KBM-7 (cell line): ENCODE measurements around the gene CDH23.

ENCODE experiments used
- DNase-seq: peaks from one replicate; pipeline ENCODE4 v3.0.0-alpha.2; 2015
- in situ Hi-C: fragments of 300-500 bp; cut with MboI; formaldehyde crosslinking; loops from 2 replicates; pipeline ENCODE4 v1.14.3; 2020; ENCODE audit warnings: low sequenced_read_pairs, low pct_unique_long_range_greater_than_20kb, mixed read lengths

The CDH23 gene

DNA sequence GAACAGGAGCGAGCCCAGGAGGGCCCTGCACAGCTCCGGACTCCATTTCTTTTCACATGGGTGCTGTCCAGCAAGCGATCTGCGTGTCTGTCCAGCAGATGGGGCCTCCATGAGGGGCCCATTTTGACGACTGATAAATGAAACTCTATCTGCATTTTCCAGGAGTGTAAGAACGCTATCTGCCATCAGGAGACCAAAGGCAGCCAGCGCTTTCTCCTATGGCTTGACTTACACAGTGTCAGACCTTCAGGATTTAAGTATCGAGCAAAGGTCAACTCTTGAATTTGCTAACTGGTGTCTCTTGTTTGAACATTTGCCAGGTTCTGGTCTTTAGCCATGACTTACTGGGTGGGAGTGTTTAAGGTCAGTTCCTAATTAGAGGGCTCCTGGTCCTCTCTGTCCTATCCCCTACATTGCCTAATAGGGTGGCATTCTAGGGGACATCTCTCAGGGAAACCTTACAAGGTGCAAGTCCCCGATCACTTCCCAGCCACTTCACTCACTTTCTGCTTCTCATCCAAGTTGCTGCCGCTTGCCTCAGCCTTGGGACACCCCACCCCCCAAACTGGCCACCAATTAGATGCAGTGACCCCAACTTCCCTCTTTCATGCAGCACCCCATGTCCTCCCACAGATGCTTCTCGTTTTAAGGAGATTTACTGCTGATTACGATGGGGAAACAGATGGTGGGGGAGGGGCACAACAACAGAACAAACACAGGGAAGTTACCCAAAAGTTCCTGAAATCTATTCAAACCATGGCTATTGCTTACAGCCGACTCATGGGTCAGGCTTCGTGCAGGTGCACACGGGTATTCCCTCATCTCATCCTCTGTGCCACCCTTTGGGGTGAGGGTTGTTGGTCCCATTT, 356.6 kb downstream of the CDH23 start:
- in situ Hi-C loops = no loop called here
- DNase-seq = peak; percentile 95

DNA sequence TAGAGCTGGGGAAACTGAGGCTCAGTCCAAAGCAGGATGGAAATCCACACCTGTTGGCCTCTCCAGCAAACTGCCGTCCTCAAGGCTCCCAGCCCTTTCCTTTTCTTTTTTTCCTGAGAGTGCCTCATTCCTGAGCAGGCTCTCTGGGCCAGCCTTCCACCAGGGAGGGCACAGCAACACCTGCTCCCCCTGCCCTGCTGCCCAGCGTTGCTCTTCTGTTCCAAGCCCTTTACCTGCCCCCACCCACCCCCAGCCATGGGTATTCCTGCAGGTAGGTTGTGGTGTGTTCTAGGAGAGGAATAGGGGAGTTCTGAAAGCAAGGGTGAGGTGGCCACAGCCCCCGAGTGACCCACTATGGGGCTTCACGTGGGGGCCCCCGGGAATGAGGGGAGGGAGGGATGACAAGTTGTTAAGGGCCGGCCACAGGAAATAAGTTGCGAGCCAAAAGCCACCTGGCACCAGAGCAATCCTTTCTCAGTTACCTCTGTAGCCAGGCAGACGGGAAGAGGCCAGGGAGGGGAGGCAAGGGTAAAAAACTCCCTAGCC, 357.3 kb downstream of the CDH23 start:
- in situ Hi-C loops = no loop called here
- no peak for DNase-seq

DNA sequence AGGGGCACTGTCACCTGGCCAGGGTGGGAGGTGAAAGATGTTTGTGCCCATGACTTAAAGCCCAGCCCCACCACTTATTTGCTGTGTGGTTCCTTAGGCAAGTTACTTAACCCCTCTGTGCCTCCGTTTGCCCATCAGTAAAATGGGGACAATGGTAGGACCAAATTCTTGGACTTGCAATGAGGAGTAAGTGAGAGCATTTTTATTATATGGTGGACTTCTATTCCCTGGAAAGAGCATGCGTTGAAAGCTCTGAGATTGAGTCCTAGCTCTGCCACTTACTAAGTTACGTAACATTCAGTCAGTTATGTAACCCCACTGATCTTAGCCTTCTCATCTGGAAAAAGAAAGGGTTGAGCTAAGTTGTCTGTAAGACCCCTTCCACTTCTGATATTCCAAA, 357.8 kb downstream of the CDH23 start:
- in situ Hi-C loops = no loop called here
- DNase-seq = no peak

DNA sequence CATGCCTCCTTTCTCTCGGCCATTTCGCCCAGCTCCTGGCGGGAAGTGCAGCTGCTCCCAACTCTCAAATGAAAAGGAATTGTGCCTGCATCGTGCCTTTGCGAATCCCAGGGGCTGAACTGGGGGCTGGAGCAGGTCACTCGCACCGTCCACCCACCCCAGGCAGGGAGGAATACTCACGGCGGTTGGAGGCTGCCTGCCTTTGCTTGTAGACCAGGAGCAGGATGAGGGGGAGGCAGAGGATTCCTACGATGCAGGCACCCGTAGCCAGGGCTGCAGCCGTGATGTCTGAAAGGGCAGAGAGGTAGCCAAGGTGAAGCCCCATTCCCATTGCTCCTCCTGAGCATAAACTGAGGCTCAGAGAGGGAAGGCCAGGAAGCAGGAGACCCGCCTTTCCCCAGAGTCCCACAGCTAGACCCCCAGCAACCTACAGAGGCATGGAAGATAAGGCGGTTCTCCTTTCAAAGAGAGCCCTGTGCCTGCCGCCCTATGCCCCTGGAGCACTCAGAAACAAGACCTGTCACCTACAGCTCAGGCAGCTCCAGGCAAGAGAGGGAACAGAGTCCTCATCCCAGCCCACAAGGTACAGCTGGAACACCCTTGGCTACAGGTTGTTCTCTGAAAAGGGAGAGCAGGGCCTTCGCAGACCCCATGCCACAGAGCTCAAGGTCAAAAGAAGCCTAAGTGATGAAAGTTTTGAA, 358.6 kb downstream of the CDH23 start:
- no peak for DNase-seq
- in situ Hi-C loops = no loop called here

DNA sequence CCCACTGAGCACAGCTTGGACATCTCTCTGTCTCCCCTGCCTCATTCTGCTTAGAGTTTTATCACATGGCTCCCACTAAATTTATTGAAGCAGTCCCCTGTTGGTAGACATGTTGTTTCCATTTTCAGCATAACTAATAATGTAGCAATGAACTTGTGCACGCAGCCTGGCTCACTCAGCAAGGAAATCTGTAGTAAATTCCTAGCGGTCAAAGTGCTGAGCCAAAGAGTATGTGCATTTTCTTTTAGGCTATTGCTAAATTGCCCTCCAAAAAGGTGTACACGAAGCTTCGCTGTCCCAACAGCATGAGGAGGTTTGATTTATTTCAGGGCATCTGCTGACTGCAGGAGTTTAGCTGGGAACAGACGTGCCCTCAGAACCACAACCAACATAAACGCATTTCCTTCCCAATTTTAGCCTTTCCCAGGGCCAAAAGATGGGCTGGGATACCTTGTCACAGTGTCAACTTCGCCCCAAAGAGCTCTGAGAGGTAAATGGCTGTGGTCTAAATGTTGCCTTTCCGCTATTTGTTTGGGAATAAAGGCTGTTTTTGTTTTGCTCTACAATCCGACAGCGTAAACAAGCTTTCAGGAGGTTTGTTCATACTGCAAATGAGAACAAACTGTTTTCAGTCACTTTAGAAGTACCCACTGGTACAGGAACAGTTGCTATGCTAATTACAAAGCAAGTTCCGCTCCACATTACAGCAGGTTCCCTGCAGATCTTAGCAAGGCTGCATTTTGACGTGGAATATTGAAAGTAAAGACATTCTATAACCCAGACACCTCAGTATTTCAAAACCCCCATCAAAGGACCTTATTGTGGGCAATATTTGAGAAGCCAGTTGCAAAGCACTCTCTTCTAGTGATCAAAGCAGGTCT, 359.8 kb downstream of the CDH23 start:
- in situ Hi-C loops = no loop called here
- DNase-seq = no peak

DNA sequence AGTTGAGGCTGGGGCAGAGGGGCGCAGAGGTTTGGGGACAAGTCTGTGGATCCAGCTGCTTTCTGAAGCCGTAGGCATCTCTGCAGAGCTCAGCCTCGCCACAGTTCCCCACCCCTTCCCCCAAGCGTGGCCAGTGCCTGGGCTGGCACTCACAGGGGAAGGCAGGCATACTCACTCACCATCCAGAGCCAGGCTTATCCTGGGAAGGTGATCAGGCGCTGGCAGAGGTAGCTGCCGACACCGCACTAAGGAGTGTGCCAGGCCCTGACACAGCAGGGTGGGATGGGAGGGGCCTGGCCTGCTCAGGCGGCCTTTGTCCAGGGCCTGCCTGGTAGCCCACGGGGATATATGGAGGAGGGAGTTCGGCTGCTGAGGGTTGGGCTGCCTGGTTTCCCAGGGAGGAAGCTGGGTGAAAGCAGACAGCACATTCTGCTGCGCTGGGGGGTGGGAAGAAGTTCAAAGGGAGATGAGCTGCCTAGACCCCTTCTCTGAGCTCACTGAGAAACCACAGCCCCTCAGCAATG, 360.7 kb downstream of the CDH23 start:
- in situ Hi-C loops = no loop called here
- DNase-seq = no peak

DNA sequence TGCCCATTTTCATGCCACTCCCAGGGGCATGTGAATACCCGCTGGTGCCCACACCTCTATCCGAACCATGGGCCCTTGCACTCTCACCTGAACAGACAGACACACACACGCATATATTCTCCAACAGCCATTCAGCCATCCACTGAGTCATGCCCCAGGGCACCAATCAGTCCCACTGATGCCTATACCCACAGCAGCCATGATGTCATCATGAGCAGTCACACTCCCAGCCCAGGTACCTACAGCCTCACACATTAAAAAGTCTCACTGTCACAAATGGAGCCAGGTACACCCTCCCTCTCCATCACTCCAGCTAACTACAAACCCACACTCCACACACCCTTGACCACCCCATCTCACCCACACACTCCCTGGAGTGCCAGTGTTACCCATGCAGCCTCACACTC, 364.4 kb downstream of the CDH23 start:
- in situ Hi-C loops = no loop called here

DNA sequence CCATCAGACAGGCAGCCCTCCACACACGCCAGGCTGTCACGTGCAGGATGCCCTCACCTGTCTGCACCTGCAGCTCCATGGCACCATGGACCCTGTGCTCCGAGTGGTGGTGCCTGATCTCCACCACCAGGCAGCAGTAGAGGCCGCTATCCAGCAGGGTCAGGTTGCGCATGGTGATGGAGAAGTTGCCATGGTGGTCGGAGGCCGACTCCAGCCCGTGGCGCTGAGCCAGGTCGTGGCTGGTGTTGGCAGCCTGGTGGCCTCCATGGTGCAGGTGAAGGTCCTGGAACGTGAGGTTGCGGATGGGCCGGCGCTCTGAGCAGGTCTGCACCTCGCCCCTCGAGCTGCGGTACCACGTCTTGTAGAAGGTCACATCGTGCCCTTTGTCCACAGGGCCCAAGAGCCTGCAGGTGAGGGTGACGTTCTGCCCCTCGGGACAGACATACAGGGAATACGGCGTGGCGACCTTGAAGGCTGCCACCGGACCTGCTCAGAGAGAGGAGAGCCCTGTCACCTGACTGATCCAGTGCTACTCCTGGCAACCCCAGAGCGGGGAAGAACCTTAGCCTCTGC, 364.9 kb downstream of the CDH23 start:
- DNase-seq = no peak
- in situ Hi-C loops = no loop called here

More for the DNA sequence above, 364.4 kb downstream of the CDH23 start:
- DNase-seq = no peak

DNA sequence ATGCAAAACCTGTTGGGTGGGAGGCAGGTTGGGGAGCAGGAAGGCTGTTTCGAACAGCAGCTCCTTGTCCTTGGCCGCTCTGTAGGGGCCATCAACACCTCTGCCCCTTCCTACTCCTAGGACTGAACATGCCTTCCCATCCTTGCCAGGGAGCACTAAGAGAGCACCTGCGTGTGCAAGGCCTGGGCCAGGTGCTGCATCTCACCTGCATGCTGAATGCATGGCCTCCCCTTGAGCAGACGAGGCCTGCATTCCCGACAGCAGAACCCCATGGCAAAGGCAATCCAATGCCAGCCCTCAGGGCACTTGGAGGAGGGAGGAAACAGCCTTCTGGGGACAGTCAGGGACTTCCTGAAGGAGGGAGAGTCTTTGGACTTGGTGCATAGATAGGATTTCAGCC, 365.6 kb downstream of the CDH23 start:
- in situ Hi-C loops = no loop called here
- DNase-seq = no peak

DNA sequence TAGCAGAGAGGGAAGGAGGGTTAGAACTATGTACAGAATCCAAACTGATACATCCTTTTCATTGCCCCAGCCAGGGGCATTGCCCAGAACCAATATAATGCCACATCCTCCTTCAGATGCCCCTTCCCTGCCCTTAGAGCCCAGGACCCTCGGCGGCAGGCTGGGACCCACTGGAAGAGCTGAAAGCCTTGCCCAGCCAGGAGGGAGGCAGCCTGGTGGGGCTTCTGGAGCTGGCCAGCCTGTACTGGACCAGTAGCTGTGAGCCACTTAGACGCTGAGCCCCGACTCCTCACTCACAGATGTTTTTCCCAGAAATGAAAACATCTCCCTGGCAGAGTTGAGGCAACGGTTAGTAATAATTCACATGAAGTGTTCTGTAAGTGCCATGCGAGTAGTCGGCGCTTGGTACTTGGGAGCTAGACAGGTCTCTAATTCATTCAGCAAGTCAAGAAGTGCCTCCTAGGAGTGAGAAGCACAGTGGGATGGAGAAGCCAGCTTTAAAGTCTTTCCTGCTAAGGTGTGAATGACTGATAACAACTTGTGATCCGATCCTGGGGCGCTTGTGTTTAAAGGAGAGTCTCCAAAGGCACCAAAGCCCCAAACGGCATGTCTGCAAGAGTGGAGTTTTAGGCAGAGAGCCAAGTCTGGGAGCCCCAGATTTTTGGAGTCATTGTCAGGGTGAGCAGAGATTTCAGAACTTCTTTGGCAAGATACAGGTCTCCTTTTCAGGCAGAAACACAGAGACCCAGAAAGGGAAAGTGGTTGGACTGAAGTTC, 366.8 kb downstream of the CDH23 start:
- in situ Hi-C loops = no loop called here
- DNase-seq = no peak

DNA sequence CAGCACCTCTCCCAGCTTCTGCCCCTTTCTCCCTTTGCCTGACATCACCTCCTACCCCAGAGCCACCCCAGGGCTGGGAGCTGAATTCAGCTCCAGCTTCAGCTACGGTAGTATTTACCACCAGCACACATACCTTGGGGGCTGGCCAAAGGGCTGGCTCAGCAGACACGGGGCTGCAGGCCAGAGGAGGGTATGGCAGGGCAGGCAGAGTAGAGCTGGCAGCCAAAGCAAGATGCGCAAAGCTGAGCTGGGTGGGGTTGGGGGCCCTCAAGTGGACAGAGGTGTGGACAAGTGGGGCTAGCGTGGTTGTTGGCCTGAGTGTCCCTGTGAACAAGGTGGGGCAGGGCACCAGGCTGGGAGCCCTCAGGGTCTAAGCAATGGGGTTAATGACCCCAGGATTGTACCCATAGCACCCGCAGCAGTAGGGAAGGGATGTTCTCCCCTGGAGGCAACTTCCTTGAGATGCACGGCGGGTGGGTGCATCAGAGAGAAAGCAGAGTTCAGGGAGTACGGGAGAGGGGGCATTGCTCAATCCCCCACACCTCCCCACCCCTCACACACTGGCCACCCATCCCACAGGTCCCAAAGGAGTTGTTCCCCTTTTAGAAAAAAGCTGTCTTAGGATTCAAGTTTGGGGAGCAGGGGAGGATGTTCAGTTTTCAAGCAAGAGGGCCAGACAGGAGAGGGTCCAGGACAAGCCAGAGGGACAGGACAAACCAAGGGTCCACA, 368.6 kb downstream of the CDH23 start:
- in situ Hi-C loops = no loop called here
- DNase-seq = no peak

DNA sequence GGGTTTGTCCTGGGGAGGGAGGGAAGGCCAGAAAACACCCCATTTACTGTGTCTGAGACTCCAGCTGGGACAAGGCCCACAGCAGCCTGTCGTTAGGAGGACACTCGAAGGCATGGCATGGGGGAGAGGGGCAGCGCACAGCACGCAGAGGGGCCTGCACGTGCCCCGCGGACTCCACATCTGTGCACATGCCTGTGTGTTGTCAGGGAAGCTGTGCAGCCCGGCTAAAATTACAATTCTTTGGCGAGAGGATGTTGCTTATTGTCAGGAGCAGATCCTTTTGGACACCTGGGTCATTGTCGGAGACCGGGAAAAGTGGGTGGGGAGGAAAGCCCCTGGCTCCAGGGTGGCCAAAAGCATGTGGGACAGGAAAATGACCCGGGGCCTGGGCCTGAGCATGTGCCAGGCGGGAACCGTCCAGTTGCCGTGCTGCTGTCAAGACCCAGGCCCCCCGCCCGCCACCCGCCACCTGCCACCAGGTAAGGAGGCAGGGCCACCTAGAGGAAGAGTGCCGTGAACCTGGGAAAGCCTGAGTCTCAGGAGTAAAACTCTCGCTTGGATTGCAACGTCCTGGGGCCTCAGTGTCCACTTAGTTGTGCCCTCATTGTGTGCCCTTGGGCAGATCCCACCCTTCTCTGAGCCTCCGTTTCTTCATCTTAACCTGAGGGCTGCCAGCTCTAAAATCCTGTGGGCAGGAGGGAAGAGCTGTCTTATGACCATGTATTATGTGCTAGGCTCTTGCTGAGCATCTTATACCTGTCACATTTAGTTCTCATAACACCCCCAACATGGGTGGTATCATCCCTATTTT, 369.4 kb downstream of the CDH23 start:
- in situ Hi-C loops = no loop called here
- DNase-seq = no peak

DNA sequence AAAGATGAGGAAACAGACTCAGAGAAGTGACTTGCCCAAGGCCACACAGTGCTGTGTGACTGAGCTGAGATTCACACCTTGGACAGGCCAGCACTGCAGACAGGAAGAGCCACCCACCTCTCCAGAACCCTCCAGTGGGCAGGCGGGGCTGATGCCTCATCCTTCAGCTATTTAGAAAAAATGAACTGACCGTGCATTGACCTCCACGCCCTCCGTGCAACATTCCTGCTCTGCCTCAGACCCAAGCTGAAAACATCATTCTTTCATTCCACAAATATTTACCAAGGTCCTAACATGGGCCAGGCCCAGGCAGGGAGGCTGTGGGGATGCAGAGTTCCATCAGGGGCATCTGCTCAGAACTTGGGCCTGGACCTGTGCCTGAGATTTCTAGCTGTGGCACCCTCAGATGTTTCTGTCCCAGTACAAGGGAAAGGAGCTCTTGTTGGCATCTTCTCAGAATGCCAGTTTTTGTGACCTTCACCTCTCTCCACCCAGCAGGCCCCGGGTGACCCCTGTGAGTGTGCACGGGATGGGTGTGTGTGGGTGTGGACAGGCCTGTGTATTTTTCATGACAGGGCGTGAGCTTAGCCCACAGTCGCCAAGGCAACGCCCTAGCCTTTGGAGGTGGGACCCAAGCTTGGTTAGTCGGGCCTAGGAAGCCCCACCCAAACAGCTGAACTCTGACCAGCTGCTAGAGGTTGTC, 370.1 kb downstream of the CDH23 start:
- in situ Hi-C loops = no loop called here
- DNase-seq = no peak

DNA sequence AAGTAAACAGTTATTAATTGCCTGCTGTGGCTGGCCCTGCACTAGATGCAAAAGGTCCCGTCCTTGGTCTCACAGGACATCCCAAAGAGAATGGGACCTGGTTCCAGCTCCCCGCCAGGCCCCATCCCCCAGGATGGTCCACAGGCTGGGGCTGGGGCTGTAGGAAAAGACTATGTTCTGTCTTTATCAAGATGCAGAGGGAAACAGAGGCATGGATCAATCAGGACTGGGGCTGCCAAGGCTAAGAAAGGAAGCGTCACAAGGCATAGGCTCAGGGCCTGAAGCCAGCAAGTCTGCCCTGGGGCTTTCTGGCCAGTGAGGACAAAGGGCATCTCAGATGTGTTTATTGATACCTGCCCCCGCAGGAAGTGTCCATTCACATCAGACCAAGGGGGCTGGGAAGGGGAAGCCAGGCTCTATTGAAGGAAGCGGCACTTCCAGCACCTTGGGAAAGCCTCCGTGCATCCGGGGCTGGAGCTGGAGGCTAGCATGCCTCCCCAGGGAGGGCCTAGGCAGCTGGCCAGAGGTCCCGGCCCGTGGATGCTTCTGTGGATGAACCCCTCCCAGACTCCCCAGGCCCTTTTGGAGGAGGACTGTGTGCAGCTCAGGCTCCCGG, 370.8 kb downstream of the CDH23 start:
- in situ Hi-C loops = no loop called here
- DNase-seq = no peak

DNA sequence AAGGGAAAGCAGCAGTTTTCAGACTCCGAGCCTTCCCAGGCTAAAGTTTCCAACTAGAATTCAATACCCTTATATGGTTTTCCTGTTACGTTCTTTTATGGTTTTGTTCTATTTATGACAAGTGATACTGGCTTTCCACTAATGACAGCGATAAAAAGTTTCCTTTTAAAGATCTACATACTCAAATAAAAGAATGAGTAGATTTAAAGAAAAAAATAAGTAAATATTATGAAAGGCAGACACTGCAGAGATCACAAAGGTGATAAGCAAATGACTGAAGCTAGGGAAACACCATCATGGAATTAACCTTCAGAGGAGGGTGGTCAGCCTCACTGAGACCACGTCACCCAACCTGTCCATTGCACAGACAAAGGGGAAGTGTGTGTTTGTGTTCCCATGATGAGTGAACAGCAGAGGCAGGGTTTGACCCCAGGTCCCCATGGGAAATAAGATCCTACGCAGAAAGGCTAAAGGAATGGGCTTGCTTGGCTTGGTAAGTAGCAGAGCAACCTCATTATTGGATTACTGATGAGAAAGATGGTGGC, 372.6 kb downstream of the CDH23 start:
- in situ Hi-C loops = no loop called here

DNA sequence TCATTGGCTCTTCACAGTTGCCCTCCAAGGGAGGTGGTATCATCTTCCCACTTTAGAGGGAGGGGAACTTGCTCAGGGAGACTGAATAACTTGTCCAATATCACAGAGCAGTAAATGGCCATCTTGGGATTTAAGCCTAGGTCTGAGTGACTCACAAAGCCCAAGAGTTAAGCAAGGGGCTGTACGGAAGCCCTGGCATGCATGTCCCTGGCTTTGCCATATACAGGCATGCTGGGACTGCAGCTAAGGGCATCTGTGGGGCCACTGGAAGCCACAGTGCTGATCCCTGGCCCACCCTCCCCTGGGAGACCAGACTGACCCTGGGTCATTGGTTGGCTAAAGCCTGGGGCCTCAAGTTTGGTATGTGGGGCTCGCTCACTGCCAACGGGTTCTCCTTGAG, 373.5 kb downstream of the CDH23 start:
- in situ Hi-C loops = no loop called here
- no peak for DNase-seq

More for the DNA sequence above, 372.6 kb downstream of the CDH23 start:
- DNase-seq = peak; percentile 28
